K562 (cell line): ENCODE measurements around the gene THAP9. TPM values are rescaled to one million over a fixed set of nuclear protein-coding genes. Genes with fewer than 3 reads are reported as not detected.

Source experiments
- ATF1 ChIP-seq, 2 experiments: fragments of 450-650 bp in 1 of 2; IDR thresholded peaks; 2 replicates each; pipeline ENCODE4 v1.6.1; 2016; ENCODE audit warnings: missing compliant biosample characterization in 1 of 2, missing genetic modification characterization in 1 of 2
- C11orf30 ChIP-seq: fragments of 450-650 bp; IDR thresholded peaks from 2 replicates; pipeline ENCODE4 v1.6.1; 2016; ENCODE audit warnings: low read depth, mild to moderate bottlenecking
- CREB1 ChIP-seq, 2 experiments: sonication (generic) in 1 of 2; formaldehyde crosslinking in 1 of 2; IDR thresholded peaks; 2 replicates each; pipeline versions ENCODE4 v1.6.1 to v1.8.0; 2012 to 2022; ENCODE audit warnings: inconsistent platforms in 1 of 2, mild to moderate bottlenecking in 1 of 2, missing genetic modification reagents in 1 of 2, moderate library complexity in 1 of 2
- FOXJ3 ChIP-seq: sonication (generic); formaldehyde crosslinking; IDR thresholded peaks from 2 replicates; pipeline ENCODE4 v1.4.0; 2020; ENCODE audit warnings: mild to moderate bottlenecking, missing genetic modification reagents
- FUS ChIP-seq: fragments of 200-400 bp; formaldehyde crosslinking; optimal IDR thresholded peaks from 2 replicates; pipeline ENCODE3; 2017; ENCODE audit warnings: low read depth, low read length
- KLF13 ChIP-seq: fragments of 450-650 bp; IDR thresholded peaks from 2 replicates; pipeline ENCODE4 v1.6.1; 2016; ENCODE audit warnings: missing genetic modification characterization, low read depth, mild to moderate bottlenecking, missing compliant biosample characterization, moderate library complexity, borderline replicate concordance
- MAZ ChIP-seq, 2 experiments: fragments of 450-650 bp in 1 of 2; sonication (generic) in 1 of 2; formaldehyde crosslinking; IDR thresholded peaks in 1 of 2; conservative IDR thresholded peaks in 1 of 2; 2 replicates each; pipeline versions ENCODE4 v1.4.0 to v1.5.0; 2020; ENCODE audit warnings: mild to moderate bottlenecking in 1 of 2, missing genetic modification reagents in 1 of 2
- OTX1 ChIP-seq: fragments of 450-650 bp; formaldehyde crosslinking; IDR thresholded peaks from 2 replicates; pipeline ENCODE4 v1.4.0; 2022; ENCODE audit warnings: mild to moderate bottlenecking
- PURB ChIP-seq: sonication (generic); formaldehyde crosslinking; IDR thresholded peaks from 2 replicates; pipeline ENCODE4 v1.9.0; 2021; ENCODE audit warnings: low read depth, mild to moderate bottlenecking, missing genetic modification reagents
- RBM14 ChIP-seq: fragments of 200-400 bp; formaldehyde crosslinking; IDR thresholded peaks from 2 replicates; pipeline ENCODE4 v1.6.1; 2018; ENCODE audit warnings: low read depth, mild to moderate bottlenecking, low read length, moderate library complexity, borderline replicate concordance; ENCODE audit not compliant: insufficient read depth
- SMARCA5 ChIP-seq: fragments of 450-650 bp; IDR thresholded peaks from 2 replicates; pipeline ENCODE4 v1.6.1; 2016
- TAF9B ChIP-seq: fragments of 450-650 bp; IDR thresholded peaks from 2 replicates; pipeline ENCODE4 v1.6.1; 2018; ENCODE audit warnings: mild to moderate bottlenecking; ENCODE audit not compliant: partially characterized antibody
- TARDBP ChIP-seq: fragments of 450-650 bp; IDR thresholded peaks from 2 replicates; pipeline ENCODE4 v1.6.1; 2016
- THRAP3 ChIP-seq: fragments of 450-650 bp; IDR thresholded peaks from 2 replicates; pipeline ENCODE4 v1.6.1; 2016; ENCODE audit warnings: mild to moderate bottlenecking, inconsistent platforms, borderline replicate concordance
- TSC22D4 ChIP-seq: fragments of 450-650 bp; IDR thresholded peaks from 2 replicates; pipeline ENCODE4 v1.6.1; 2016; ENCODE audit warnings: missing genetic modification characterization, missing biosample characterization, control low read depth
- ZBTB17 ChIP-seq: fragments of 450-650 bp; formaldehyde crosslinking; IDR thresholded peaks from 2 replicates; pipeline ENCODE4 v1.4.0; 2020; ENCODE audit warnings: mild to moderate bottlenecking
- ZNF589 ChIP-seq: fragments of 200-800 bp; sonication (Bioruptor generic); IDR thresholded peaks from 2 replicates; pipeline ENCODE4 v1.6.1; 2016; ENCODE audit warnings: low read depth, missing genetic modification characterization, missing compliant biosample characterization
- polyA plus RNA-seq, 8 experiments: library from polyadenylated mRNA; depleted of rRNA in 4 of 8; stranded (reverse) in 5 of 8; unstranded in 3 of 8; fragments of >200 nt; fragmentation: Nextera tagmentation in 2 of 8; fragmentation: Illumina TruSeq in 1 of 8; extraction: Ambion mirVana in 2 of 8; extraction: Trizol in 1 of 8; gene quantifications; 2 replicates each; pipeline versions ENCODE4 v1.2.1 to v1.2.3, GENCODE V29; 2011 to 2014; ENCODE audit warnings: inconsistent platforms in 1 of 8, missing spikeins in 1 of 8
- total RNA-seq, 7 experiments: library from RNA; depleted of rRNA in 6 of 7; stranded (reverse); fragments of >200 nt in 6 of 7; fragmentation: Illumina TruSeq in 2 of 7; extraction: Trizol in 2 of 7; gene quantifications; 2 replicates each; pipeline versions ENCODE4 v1.2.1 to v1.2.3, GENCODE V29; 2011 to 2021; ENCODE audit warnings: low replicate concordance in 1 of 7
- TF ChIP-seq, protein P1 (sequence below): sonication (generic); formaldehyde crosslinking; IDR thresholded peaks from 2 replicates; pipeline ENCODE4 v1.8.0; 2023; ENCODE audit warnings: mild to moderate bottlenecking, missing genetic modification reagents
- TF ChIP-seq, protein P2 (sequence below): fragments of 250-450 bp; sonication (Bioruptor Pico); IDR thresholded peaks from 2 replicates; pipeline ENCODE4 v1.9.0; 2021; ENCODE audit warnings: mild to moderate bottlenecking, inconsistent platforms
- TF ChIP-seq, protein P3 (sequence below): sonication (generic); formaldehyde crosslinking; IDR thresholded peaks from 2 replicates; pipeline ENCODE4 v1.8.1; 2023; ENCODE audit warnings: mild to moderate bottlenecking, missing genetic modification reagents
- TF ChIP-seq, protein P4 (sequence below): fragments of 250-450 bp; sonication (Bioruptor Pico); IDR thresholded peaks from 2 replicates; pipeline ENCODE4 v1.5.0; 2021

The THAP9 gene
- total and polyA plus RNA-seq, 9 of the 15 experiments (the other 6 are each of a cell fraction or from before 2014, with no cell fraction given), result 3.4 to 7.0 (median 5.4) TPM

DNA sequence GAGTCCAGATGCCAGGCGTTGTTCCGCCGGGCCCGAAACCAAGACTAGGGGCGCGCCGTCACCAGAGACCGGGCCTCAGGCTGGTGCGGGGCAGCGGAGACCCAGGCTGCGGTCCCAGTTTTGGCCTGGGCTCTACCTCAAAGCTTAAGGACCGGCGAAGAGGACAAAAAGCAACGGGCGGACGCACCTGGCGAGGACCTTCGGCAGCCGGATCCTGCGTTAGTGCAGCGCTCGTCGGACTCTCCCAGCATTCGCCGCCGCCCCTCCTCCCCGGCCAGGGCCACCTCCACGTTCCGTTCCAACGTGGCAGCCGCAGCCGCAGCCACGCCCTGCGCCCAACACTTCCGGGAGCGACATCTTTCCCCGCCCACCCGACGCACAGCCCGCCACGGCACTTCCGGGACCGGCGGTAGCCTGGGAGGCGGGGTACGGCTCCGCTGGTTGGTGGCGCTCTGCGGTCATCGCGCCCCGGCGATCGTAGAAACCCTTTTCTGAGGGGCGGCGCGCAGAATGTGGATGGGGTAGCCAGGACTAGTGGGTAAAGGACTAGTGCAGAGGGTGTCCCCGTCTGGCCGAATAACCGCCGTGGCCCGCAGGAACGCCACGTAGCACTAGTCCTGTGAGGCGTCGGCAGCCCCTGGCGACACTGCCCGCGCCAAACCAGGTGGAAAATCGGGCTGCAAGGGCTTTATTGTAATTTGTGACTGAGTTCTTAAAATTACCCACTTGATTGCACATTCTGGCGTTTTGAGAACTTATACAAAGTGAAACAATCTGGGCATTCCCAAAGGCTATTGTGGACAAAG lies 9.4 kb upstream of the THAP9 start, which contains the start of gene SEC31A (continued):
- TF ChIP-seq RBM14, result no peak
- TF ChIP-seq FOXJ3 (CRISPR knock-in tag), result no peak
- peak; percentile 28; the same call in 1 of the 2 replicates for TF ChIP-seq ZBTB17 (CRISPR knock-in tag)
- TF ChIP-seq FUS, result no peak
- no peak for TF ChIP-seq PURB
- TF ChIP-seq KLF13 (tag), result peak; percentile 79; the same call in 1 of the 2 replicates
- no peak for TF ChIP-seq SMARCA5
- TF ChIP-seq, protein P1, sequence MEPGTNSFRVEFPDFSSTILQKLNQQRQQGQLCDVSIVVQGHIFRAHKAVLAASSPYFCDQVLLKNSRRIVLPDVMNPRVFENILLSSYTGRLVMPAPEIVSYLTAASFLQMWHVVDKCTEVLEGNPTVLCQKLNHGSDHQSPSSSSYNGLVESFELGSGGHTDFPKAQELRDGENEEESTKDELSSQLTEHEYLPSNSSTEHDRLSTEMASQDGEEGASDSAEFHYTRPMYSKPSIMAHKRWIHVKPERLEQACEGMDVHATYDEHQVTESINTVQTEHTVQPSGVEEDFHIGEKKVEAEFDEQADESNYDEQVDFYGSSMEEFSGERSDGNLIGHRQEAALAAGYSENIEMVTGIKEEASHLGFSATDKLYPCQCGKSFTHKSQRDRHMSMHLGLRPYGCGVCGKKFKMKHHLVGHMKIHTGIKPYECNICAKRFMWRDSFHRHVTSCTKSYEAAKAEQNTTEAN, result no peak
- TF ChIP-seq CREB1 (IDR thresholded peaks at IDR 0.05), result peak; percentile 98
- peak; percentile 99 for TF ChIP-seq CREB1 (CRISPR knock-in tag; IDR thresholded peaks at IDR 0.05)
- no peak for TF ChIP-seq TSC22D4 (tag)
- TF ChIP-seq, protein P2, sequence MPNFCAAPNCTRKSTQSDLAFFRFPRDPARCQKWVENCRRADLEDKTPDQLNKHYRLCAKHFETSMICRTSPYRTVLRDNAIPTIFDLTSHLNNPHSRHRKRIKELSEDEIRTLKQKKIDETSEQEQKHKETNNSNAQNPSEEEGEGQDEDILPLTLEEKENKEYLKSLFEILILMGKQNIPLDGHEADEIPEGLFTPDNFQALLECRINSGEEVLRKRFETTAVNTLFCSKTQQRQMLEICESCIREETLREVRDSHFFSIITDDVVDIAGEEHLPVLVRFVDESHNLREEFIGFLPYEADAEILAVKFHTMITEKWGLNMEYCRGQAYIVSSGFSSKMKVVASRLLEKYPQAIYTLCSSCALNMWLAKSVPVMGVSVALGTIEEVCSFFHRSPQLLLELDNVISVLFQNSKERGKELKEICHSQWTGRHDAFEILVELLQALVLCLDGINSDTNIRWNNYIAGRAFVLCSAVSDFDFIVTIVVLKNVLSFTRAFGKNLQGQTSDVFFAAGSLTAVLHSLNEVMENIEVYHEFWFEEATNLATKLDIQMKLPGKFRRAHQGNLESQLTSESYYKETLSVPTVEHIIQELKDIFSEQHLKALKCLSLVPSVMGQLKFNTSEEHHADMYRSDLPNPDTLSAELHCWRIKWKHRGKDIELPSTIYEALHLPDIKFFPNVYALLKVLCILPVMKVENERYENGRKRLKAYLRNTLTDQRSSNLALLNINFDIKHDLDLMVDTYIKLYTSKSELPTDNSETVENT, result peak; percentile 88; the same call in 1 of the 2 replicates
- TF ChIP-seq TARDBP, result no peak; the same call in 1 of the 2 replicates
- TF ChIP-seq ATF1 (CRISPR knock-in tag; IDR thresholded peaks at IDR 0.05), result peak; percentile 84
- TF ChIP-seq ATF1 (tag; IDR thresholded peaks at IDR 0.05), result peak; percentile 95
- TF ChIP-seq, protein P3, sequence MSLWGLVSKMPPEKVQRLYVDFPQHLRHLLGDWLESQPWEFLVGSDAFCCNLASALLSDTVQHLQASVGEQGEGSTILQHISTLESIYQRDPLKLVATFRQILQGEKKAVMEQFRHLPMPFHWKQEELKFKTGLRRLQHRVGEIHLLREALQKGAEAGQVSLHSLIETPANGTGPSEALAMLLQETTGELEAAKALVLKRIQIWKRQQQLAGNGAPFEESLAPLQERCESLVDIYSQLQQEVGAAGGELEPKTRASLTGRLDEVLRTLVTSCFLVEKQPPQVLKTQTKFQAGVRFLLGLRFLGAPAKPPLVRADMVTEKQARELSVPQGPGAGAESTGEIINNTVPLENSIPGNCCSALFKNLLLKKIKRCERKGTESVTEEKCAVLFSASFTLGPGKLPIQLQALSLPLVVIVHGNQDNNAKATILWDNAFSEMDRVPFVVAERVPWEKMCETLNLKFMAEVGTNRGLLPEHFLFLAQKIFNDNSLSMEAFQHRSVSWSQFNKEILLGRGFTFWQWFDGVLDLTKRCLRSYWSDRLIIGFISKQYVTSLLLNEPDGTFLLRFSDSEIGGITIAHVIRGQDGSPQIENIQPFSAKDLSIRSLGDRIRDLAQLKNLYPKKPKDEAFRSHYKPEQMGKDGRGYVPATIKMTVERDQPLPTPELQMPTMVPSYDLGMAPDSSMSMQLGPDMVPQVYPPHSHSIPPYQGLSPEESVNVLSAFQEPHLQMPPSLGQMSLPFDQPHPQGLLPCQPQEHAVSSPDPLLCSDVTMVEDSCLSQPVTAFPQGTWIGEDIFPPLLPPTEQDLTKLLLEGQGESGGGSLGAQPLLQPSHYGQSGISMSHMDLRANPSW (CRISPR knock-in tag), result peak; percentile 70; the same call in 1 of the 2 replicates
- TF ChIP-seq, protein P4, sequence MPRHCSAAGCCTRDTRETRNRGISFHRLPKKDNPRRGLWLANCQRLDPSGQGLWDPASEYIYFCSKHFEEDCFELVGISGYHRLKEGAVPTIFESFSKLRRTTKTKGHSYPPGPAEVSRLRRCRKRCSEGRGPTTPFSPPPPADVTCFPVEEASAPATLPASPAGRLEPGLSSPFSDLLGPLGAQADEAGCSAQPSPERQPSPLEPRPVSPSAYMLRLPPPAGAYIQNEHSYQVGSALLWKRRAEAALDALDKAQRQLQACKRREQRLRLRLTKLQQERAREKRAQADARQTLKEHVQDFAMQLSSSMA, result peak; percentile 22; the same call in 1 of the 2 replicates
- TF ChIP-seq OTX1 (CRISPR knock-in tag), result no peak
- peak; percentile 87 for TF ChIP-seq TAF9B
- no peak for TF ChIP-seq THRAP3
- peak; percentile 72 for TF ChIP-seq C11orf30
- TF ChIP-seq MAZ (CRISPR knock-in tag; conservative IDR thresholded peaks at IDR 0.05 in 1 of 2, IDR thresholded peaks at IDR 0.05 in 1 of 2), result peak in 1 of 2 experiments; percentile 78; a peak in 3 of 4 replicates
- no peak for TF ChIP-seq ZNF589 (CRISPR knock-in tag)
